NCI-H1092 treated with DMSO at 0.1 percent for 48 hours (cell line): Measurements from ENCODE around the gene CTNNBL1.

Experiments
- DNase-seq: peaks from one replicate; lab custom pipeline; 2025; lab: John Stamatoyannopoulos, UW

The CTNNBL1 gene

DNA sequence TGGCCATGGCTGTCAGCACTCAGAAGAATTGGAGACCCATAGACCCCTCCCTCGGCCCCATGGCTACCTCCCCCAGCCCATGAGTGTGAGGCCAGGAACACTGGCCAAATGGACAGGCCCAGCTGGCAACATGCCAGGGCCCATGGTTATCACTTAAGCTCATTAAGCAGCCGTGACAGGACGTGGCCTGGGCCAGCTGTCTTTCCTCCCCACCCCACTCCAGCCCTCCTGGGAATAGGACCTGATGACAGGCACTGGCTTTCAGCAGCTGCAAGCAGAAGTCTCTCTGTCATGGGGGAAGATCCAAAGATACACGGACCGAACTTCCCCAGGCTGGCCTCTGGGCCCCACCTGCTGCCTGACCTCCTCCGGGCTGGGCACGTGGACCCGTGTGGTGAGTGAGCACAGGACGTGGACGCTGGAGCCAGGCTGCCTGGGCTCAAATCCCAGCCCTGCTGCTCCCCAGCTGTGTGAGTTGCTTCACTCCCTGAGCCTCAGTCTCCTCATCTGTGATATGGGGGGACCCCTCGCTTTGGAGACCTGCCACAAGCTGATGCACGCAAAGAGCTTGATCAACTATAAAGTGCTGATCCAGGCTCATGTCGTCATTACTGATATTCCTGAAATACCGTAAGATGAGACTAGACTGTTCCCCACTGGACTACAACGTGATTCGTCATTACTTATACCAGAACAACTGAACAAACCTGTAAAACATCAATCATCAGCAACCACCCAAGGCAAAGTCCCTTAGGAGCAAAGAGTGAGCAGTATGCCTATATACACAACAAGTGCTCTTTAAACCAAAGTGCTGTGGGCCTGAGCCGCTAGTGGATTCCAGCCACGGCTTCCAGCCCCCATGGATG lies 187.1 kb downstream of the CTNNBL1 start:
- peak; percentile 43 for DNase-seq

DNA sequence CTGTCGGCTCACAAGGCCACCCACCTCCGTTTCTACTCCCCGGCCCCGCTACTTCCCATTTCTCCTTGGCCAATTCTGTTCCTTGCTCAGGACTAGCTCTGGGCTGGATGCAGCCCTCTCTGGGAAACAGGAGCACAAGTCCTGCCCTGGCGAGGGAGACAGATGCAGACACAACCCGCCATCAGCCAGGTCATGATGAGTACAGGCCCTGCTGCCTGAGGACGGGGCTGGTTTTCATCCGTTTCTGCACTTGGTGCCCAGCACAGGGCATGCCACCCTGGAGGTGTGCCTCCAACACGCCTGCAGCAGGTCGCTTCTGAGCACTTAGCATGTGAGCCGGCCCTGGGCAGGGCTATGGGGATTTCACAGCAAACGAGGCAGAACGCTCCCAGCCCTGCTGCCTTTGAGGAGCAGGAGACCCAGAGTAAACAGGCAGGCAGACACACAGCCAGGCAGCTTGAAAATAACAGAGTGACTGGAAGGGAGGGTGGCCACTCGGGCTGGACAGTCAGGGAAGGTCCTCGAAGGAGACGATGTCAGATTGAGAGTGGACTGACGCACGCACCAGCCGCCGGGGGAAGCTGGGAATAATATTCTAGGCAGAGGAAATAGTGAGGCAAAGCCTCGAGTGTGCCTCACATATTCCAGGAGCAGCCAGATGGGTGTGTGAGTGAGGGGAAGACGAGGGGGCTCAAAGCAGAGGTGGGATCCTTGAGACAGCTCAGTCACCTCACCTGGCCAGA lies 187.9 kb downstream of the CTNNBL1 start:
- no peak for DNase-seq

DNA sequence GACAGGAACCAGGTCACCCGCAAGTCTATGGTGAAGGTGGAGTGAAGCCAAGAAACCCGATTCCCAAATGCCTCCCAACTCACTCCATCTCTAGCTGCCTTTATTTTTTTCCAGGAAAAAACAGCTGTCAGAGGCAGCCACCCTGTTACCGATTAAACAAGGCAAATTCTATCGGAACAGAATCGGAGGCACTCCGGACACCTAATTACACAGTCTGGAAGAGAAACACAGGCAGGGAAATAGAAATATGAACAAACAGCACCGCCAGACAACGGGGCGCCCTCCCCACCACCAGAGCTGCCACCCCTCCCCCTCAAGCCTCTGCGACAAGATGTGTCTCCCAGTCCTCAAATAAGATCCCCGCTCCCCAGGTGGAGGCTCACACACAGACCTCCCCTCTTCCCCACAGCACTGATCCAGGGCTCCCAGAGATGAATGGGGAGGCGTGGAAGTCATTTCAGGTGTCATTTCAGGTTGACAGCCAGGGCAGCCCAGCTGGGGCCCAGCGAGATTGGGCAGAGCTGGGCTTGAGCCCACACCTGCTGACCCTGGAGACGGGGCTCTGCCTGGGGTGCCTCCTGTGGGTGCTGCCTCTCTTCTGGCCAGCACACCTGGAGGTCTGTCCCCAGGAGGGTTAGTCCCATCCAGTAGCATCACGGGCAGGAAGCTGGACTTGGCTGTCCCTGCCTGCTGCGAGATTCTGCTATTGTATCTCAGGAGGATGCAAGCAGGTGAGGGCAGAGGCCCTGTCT lies 189.3 kb downstream of the CTNNBL1 start:
- peak; percentile 58 for DNase-seq

DNA sequence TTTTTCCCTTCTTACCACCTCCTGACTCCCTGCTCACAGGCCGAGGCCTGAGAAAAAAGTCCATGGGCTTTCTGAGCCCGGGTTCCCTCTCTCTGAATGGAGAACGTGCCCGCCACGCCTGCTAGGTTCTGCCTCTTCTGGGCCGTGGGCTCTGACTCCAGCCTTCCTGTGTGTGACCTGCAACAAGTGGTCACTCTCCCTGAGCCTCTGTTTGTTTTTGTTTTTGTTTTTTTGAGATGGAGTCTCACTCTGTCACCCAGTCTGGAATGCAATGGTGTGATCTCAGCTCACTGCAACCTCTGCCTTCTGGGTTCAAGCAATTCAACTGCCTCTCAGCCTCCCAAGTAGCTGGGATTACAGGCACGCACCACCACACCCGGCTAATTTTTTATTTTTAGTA lies 191.2 kb downstream of the CTNNBL1 start:
- DNase-seq: no peak

DNA sequence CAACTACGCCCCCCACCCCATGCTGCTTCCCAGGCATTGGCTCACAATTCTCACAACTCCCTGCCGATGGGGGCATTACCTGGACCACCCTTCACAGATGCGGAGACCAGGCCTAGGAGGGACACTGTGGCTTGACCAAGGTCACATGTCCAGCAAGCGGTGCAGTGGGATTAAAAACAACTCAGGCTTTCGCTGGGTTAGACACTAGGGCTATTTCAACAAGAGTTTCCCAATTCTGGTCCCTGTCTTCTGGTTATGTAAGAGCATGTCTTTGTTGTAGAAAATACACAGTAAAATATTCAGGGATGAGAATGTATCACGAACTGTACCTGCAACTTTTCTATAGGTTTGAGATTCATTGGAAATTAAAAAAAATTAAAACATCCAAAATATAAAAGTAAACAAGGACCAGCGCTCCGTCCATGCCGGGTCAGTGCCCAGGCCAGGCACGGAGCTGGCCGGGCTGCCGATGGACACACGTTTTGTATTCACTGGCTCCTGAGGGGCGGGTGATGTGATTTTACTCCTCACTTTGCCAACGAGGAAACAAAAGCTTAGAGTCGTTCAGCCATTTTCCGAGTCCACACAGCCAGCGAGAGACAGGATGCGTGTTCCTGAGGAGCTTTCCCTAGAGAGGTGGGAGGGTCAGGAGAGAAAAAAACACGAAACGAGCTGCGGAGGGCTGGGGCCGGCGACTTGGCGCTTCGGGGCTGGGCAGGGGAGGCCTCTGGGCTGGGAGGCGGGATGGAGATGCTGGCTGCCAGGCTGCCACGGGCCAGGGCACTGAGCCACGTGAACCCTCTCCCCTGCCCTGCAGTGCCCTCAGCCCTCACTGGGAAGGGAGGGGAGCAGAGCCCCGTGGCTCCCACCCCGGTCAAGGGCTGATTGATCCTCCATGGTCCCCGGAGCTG lies 192.0 kb downstream of the CTNNBL1 start:
- DNase-seq: peak; percentile 34

DNA sequence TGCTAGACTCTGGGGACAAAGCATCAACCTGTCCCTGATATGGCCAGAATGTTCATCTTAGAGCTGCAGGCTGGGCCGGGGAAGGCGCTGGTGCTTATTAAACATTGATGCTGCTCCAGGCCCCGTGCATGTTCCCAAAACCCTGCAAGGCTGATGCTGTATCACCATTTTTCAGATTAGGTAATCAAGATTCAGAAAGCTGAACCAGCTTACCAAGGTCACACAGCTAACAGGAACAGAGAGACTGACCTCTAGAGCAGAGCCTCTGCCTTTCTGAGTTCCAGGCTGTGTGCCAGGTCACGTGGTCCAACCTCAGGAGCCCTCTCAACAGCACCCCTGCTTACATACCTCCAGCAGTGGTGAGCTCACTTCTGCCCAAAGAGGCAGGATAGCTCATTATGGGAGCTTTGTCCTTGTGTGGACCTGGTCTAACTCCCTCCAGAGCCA lies 193.0 kb downstream of the CTNNBL1 start:
- DNase-seq: peak; percentile 20

DNA sequence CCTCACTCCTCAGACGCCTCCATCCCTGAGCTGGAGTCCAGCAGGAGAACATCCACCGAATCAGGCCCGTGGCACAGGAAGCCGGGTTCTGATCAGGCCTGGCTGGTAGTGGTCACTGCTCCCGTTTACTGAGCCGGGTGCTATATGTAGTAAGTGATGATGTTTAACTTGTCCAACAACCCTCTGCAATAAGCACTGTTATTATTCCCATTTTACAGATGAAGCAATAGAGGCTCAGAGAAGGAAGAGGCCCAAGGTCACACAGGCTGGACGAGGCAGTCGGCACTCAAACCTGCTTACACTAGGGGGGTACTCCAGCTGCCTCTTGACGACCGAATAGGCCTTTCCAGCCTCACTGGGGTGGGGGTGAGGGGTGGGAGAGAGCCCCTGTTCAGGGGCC lies 194.8 kb downstream of the CTNNBL1 start:
- DNase-seq: no peak

DNA sequence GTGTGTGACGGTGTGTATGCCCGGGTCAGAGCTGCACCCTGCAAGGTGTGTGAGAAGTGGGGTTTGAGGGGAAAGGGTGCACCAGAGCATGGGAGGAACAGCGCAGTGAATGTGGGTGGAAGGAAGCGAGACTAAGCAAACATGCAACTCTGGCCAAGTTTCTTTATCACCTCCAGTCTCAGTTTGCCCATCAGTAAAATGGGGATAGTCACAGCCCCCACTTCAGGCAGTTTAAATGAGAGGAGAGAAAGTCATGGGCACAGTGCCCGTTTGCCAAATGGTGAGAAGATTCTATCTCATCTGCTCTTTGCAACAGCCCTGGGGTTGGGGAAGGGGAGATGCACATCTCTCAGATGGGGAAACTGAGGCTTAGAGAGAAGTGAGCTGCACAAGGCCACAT lies 196.3 kb downstream of the CTNNBL1 start:
- no peak for DNase-seq

DNA sequence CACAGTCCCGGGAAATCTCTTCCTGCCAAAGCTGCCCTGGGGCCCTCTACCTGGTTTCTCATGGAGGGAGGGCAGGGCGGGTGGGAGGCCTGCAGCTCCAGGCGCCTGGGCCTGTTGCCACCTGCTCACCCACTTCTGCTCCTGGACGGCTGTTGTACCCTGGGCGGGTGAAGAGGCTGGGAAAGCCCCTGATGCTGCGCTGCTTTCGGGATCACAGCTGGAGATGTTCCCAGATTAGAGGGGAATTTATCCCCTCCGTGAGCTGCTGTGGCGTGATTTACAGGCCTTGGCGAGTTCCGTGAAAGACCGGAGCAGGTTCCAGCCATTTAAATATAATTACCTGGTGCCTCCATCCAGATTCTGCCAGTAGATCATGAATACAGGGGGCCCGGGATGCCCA lies 196.8 kb downstream of the CTNNBL1 start:
- peak; percentile 68 for DNase-seq

DNA sequence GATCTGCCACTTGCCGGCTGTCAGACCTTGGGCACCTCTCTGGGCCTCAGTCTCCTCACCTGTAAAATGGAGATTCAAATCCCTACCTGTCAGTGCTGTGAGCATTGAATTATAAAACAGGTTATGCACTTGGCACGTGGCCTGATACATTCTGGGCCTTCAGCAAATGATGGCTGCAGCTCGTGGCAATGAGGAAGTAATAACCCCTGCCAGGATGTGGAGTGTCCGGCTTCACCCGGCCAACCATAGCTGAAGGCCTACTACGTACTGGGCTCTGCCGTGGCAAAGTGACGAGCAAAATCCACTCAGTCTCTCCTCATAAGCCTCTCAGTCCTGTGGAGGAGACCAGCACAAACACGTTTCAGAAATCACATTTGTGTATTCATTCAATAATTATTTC lies 198.2 kb downstream of the CTNNBL1 start:
- no peak for DNase-seq

DNA sequence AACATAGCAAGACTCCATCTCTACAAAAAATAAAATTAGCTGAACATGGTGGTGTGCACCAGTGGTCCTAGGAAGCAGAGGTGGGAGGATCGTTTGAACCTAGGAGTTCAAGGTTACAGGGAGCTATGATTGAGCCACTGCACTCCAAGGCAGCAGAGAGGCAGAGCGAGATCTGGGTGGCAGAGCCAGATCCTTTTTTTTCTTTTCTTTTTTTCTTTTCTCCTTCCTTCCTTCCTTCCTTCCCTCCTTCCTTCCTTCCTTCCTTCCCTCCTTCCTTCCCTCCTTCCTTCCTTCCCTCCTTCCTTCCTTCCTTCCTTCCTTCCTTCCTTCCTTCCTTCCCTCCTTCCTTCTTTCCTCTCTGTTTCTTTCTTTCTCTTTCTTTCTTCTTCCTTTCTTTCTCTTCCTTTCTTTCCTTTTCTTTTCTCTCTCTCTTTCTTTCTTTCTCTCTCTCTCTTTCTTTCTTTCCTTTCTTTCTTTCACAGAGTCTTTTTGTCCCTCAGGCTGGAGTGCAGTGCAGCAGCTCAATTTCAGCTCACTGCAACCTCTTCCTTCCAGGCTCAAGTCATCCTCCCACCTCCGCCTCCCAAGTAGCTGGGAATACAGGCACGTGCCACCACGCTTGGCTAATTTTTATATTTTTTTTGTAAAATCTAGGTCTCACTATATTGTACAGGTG lies 199.9 kb downstream of the CTNNBL1 start:
- no peak for DNase-seq

DNA sequence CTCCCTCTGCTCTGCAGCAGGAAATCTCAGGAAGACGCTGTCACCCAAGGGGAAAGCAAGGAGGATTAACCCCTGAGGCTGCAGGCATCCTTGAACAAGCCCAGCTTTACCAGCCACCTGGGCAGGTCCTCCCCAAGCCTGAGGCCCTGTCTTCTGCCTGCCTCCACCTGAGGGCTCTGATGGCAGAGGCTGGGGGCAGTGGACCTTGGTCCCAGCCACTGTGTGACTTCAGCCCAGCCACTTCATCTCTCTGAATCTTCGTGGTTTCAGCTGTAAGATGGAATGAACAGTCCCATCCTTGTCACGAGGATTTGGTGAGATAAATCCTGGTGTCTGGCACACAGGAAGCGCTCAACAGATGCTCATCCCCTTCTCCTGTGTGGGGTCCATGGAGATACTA lies 200.6 kb downstream of the CTNNBL1 start:
- DNase-seq: no peak

DNA sequence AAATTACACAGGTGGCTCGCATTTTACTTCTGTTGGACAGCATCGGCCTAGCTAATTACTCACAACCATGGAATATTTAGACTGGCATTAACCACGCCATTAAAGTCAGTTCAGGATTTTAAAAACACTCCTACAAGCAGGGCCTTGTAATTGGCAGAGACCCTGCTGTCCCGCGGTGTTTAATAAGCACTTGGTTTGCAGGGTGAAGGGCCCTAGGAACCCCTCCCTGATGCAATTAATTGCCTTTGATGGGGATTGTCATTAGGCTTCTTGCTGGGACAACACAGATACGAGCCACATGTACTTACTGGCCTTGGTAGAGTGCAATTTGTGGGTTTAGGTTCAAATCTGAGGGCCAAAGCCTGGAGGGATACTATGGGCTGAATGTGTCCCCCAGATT lies 201.3 kb downstream of the CTNNBL1 start:
- peak; percentile 11 for DNase-seq

DNA sequence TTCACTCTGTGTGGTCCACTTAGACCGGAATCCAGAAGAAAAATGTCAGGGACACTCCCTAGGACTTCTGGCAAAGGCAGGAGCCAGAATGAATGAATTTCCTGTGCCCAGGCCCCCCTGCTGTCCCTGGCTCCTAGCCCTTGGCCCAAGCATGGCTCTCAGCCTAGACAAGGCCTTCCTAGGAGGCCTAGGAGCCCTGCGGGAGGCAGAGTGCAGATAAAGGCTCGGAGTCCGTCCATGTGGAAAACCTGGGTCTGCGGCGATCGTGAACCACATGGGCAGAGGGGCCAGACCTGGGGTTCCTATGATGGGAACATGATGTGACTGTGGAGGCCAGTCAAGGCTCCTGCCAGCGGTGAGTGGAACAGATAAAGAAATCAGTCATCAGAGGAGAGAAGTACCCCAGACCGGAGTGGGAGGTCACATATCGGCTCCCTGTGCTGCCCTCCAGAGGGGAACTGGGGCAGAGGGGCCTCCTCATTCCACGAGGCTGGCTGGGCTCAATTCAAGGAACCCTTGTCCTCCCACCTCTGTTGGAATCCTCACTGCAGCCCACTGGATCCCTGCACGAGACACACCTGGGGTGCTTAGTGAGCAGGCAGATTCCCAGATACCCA lies 203.2 kb downstream of the CTNNBL1 start:
- DNase-seq: peak; percentile 35

DNA sequence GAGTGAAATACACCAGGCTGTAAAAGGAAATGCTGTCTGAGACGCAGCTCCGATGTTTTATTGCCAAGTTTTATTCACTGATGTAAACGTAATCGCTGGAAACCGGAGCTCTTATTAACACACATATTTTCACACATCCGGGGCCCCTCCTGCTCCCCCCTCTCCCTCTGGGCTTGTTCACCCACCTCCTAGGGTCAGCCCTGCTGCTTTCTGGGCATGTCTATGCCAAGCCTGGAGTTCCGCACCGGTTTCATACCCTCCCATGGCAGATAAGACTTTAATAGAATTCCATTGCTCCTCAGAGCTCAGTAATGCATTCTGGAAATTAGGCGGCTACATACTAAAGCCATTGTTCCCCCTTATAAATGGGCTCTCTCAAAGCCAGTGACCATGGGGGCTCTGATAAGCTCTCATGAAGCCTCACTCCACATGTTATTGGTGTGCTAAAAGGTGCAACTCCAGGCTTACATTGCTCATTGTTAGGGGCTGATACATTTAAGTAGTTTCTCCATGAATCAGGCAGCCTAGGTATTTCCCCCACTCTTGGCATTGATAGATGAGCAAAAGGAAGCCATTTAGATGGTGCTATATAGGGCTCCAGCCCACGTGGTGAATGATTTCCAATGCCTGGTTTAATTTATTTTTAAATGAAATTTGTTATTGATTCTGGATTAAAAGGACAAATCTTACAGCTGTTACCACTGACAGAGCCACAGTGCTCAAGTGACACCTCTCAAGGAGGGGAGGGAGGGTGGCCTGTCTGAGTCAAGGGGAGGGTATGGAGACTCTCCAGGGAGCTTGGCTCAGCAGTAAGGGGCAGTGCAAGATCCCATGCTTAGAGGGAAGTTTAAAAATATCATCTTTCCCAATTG lies 204.6 kb downstream of the CTNNBL1 start:
- DNase-seq: no peak

DNA sequence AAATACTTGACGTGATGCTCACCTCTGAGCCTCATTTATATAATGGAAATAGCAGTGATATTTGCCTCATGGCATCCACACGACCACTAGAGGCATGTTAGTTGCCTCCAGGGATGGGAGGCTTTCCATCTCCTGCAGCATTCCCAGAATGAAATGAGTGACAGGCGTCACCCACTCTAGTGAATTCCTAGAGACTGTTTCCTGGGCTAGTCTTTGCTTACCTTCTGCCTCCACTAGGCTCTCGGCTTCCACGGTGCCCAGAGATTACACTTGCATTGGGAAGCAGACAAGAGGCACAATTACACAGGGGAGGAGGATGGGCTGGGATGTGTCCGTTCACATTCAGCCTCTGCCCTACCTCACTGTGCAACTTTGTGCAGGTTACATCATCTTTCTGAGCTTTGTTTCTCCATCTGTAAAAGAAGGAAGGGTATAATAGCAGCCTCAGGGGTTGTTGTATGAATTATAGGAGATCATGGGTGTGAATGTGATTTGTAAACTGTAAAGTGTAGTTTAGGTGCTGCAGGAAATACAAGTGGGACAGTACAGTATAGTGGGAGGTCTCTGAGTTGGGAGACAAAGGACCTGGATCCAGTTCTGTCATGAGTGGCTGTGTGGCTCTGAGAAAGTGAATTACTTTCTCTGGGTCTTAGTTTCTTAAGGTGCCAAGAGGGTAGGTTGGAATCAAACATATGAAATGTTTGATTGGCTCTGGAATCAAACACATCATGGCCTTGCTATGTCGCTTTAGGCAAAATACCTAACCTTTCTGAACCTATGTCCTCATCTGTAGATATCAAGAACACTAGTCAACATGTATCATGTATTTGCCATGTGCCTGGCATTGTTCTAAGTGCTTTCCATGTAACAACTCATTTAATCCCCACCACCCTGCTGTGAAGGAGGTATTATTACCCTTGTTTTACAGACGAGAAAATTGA lies 205.5 kb downstream of the CTNNBL1 start:
- no peak for DNase-seq

DNA sequence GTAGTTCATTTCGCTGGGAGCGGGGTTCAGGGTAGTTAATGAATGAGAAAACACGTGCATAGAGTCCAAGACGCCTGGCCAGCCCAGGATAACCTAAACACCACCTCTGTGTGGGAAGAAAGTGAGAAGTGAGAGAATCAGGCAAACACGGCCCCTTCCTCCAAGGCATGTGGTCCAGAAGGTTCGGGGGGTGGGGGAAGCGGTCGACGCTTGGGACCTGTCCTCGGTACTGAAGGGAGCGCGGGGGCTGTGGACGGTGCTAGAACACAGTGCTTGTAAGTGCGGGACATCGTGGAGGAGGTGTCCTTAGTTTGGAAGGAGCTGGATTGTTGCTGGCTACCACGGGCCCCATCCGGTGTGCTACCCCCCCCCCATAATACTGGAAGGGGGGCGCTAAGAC lies 207.4 kb downstream of the CTNNBL1 start:
- no peak for DNase-seq
